ENCODE data around the gene CASKIN2.

Gene CASKIN2

GRCh38 chr17:75504347-75505151 is 10.8 kb downstream of the CASKIN2 start:
- no peak for DNase-seq

DNA sequence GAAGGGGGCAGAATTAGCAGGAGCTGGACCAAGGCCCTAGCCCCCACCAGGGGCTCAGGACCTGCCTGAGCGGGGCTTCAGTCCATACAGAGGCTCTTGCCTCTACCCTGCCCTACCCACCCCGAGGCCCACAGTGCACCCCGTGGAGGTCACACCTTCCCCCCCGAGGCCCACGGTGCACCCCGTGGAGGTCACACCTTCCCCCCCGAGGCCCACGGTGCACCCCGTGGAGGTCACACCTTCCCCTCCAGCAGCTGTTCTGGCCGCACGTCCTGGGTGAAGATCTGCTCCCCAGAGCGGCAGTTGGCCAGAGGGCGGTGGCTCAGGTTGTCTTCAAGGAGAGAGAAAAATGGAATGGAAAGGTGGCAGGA is 11.4 kb downstream of the CASKIN2 start:
- DNase-seq, result no peak

DNA sequence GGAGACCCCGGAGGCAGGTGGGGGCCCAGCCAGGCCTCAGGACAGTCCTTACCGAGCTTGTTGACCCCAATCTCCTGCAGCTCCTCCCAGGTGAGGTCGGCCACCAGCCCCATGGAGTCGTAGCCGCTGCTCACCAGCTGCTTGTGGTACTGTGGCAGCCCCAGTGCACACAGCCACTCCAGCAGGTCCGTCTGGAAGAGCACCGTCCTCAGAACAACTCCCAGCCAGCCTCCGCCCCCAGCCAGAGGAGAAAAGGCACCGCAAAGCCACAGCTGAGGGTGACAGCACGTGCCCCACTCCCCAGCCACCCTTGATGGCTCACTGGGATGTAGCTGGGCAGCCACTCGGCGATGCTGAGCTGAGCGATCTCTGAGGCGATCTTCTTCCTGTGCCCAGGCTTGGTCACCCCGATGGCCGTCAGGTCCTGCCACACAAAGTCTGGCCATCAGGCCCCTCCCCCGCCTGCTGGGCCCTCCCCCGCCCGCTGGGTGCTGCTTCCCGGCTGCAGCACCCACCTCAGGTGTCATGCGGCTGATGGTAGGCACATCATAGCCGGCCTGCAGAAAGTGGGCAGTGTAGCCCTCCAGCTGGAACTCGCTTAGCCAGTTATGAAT is 11.9 kb downstream of the CASKIN2 start:
- DNase-seq, result no peak

DNA sequence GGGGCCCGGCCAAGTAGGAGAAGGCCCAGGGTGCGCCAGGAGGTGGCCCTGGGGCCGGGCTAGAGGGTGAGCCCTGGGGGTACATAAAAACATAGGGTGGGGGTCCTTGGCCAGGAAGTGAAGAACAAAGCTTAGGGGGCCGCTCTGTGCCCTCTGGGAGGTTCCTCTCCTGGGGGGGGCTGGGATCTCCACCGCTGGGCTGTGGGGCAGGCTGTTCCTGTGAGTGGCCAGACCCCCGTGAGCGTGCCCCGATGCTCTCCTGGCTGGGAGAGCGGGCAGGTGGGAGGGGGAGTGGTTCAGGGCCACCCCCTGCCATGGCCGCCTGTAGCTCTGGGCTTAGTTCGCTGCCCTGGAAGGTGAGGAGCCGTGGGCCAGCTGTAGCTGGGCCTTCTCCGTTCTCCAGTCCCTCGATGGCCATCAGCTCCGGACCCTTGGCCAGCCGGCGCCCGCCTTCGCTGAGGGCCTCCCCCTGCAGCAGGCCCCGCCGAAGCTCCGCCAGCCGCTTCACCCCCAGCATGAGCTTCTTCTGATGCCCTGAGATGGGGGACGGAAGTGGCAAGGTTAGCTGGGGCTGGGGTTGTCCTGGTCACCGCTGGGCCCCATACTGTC is 12.5 kb downstream of the CASKIN2 start:
- no peak for DNase-seq

DNA sequence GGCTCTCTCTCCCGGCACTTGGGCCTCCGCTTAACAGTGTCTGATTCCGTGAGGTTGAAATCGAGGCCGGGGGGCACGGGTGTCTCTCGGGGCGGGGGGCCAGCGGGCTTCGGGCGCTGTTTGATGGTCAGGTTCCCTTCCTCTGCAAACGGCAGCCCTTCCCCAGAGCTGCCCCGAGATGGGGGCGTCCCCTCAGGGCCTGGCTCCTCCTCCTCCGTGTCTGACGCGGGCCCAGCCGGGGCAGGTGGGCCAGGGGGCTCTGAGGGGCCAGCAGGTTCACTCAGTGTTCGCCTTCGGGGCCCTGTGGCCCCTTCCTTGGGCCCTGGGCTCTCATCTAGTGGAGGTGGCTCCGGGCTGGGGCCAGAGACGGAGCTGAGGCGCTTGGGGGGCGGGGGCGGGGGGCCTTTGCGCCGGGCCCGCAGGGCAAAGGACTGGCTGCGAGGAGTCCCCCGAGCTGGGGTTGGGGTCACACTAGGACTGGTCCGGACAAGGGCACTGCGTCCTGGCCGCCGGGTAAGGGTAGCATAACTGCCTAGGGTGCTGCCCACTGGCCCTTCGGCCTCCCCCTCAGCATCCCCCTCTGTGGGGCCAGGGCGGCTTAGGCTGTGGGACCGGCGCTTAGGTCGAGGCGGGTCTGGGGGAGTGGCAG is 13.1 kb downstream of the CASKIN2 start:
- DNase-seq, result no peak

- no peak for DNase-seq
Observed at GRCh38 chr17:75501378-75502071, 13.8 kb downstream of the CASKIN2 start.

DNA sequence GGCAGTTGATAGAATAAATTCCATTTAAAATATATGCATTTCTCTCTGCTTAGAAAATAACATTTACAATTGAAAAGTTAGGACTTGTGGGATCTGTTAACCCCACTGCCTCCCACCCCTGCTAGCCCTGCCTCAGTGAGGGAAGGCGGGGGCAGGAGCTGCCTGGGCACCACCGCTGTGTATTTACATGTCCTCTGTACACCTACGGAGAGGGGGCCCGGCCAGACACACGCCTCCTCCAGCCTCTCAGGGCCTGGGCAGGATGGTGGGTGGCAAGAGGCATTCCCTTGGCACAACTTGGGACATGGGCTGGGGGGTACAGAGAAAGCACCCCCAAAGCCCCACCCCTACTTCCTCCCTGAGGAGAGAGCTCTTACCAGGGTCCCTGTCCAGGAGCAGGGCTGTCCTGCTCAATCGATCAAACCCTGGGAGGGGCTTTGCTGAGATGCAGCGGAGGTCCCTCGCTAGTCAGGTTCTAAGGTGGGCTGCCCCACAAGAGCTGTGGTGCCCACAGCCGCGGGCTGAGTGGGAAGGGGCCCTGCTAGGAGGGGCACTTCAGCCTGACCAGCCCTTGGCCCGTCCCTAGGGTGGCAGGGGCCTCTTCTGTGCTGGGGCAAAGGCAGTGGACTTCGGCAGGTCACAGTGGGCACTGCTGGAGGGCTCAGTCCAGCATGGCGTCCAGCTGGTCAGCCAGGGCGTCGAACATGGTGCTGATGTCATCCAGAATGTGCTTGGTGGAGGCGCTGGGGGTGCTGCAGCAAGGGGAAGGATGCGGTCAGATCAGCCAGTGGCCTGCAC is 14.7 kb downstream of the CASKIN2 start:
- no peak for DNase-seq

- no peak for DNase-seq
Observed at GRCh38 chr17:75499313-75500022, 15.9 kb downstream of the CASKIN2 start.

DNA sequence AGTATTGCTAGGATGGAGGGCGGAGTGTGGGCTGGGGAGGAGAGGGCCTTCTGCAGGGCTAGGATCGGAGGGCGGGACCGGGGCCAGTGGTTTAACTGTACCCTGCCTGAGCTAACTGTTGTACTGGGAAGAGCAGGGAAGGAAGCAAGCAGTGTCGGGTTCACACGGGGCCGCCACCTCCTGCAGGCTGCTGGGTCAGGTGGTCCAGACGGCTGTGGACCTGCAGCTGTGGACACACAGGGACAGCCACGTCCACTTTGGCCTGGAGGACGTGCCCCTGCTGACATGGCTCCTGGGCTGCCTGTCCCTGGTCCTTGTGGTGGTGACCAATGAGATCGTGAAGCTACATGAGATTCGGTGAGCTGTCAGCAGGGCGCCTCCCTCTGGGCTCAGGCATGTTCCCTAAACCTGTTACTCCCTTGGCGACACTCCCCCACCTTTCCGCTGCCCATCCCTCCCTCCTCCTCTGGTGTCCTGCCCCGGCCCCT is 16.6 kb downstream of the CASKIN2 start:
- DNase-seq, result no peak

DNA sequence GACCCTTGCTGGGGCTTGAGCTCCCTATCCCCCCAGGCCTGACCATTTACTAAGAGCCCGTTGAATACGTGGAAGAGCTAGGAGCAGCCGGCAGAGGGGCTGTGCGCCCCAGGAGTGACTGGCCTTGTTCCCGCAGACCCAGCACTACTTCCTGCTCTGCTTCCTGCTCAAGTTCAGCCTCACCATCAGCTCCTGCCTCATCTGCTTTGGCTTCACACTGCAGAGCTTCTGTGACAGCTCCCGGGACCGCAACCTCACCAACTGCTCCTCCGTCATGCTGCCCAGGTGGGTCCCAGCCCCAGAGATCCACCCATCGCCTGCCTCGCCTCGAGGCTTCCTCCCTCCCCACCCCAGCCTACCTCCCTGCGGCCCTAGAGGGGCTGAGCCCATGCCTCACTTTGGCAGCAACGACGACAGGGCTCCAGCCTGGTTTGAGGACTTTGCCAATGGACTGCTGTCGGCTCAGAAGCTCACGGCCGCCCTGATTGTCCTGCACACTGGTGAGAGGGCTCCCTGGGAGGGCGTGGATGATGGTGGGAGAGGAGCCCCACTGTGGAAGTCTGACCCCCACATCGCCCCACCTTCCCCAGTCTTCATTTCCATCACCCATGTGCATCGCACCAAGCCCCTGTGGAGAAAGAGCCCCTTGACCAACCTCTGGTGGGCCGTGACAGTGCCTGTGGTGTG is 17.2 kb downstream of the CASKIN2 start:
- DNase-seq, result no peak

DNA sequence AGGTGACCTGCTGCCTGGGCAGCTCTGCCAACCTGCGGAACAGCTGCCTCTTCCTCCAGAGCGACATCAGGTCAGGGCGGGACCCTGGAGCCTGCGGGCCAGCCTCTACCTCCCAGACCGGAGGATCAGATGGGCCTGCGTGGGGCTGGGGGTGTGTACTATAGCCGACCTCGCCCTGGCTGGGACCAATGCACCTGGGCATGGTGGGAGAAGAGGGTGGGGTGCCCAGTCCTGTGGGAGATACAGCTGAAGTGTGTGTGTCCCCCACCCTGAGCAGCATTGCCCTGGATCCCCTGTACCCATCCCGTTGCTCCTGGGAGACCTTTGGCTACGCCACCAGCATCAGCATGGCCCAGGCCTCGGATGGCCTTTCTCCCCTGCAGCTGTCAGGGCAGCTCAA is 19.3 kb downstream of the CASKIN2 start:
- DNase-seq, result no peak

DNA sequence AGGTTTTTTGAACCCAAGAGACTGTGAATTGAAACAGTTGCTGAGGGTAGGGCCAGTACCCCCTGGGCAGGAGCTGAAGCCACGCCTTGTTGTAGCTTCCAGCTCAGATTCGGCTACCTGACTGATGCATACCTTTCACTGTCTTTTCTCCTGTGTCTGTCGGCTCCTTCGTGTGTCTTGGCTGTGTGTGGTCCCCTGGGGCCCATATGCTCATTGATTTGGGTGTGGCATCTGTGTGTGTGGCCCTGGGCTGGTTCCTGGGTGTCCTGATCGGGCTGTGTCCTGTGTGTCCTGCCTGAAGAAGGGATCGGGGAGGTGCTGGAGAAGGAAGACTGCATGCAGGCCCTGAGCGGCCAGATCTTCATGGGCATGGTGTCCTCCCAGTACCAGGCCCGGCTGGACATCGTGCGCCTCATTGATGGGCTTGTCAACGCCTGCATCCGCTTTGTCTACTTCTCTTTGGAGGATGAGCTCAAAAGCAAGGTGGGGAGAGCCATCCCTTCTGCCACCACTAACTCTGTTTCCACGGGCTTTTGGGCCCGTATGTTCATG is 20.9 kb downstream of the CASKIN2 start:
- no peak for DNase-seq

GRCh38 chr17:75493476-75494129 is 21.7 kb downstream of the CASKIN2 start:
- DNase-seq, result no peak

GRCh38 chr17:75492555-75493168 is 22.7 kb downstream of the CASKIN2 start:
- DNase-seq, result no peak

DNA sequence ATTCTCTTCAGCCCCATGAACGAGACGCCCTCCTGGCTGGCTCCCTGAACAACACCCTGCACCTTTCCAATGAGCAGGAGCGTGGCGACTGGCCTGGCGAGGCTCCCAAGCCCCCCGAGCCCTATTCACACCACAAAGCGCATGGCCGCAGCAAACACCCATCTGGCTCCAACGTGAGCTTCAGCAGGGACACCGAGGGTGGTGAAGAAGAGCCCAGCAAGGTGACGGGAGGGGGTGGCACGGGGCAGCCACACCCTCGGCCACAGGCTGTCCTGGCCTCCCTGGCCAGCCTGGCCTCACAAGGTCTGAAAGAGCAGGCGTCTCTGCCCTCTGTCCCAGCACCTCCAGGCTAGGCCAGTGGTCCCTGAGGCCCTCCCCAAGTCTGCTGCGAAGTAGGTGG is 23.7 kb downstream of the CASKIN2 start:
- DNase-seq, result no peak

GRCh38 chr17:75490953-75491649 is 24.2 kb downstream of the CASKIN2 start:
- DNase-seq, result no peak

DNA sequence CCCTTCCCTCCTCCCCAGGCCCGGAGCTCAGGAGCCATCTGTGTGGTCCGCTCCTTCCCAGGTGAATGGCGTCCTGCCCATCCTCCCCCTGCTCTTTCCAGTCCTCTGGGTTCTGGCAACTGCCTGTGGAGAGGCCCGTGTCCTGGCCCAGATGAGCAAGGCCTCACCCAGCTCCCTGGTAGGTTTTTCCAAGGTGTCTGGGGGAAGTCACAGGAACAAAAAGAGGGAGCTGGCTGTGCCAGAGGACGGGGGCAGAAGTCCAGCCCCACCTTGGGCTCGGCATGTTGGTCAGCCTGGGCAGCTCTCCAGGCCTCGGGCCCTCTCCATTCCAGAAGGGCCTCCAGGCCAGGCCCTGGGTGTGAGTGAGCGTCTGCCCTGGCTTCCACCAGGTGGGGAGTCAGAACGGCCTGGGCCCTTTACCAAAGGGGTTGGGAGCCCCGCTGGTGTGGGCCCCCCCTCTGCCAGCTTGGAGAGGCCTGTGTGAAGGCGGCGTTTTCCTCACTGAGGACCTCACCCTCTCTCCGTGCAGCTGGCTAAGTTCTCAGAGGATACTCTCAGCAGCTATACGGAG is 25.1 kb downstream of the CASKIN2 start:
- DNase-seq, result no peak

- no peak for DNase-seq
Observed at GRCh38 chr17:75489511-75489955, 25.8 kb downstream of the CASKIN2 start.
